Fibroblast of villous mesenchyme (primary cell): ENCODE results near the gene ABHD12B. TPM values are rescaled to one million over a fixed set of nuclear protein-coding genes. Genes with fewer than 3 reads are reported as not detected.

ENCODE experiments used
- DNase-seq: peaks from one replicate; pipeline ENCODE4 v3.0.0-alpha.2; 2010; ENCODE audit warnings: low read depth
- H3K4me3 ChIP-seq: 2 replicates; pipeline ENCODE4 v1.5.1; 2011; ENCODE audit warnings: low read depth, mild to moderate bottlenecking, low read length
- total RNA-seq: library from RNA; depleted of rRNA; stranded (reverse); fragments of >200 nt; gene quantifications from 2 replicates; pipeline ENCODE4 v1.2.3, GENCODE V29; 2012
- TF ChIP-seq, protein P1 (sequence below): IDR thresholded peaks from 2 replicates; pipeline ENCODE4 v1.5.1; 2012; ENCODE audit warnings: low read depth, mild to moderate bottlenecking, low read length; ENCODE audit not compliant: insufficient read depth

Gene ABHD12B
- total RNA-seq, 1 donor = not detected

DNA sequence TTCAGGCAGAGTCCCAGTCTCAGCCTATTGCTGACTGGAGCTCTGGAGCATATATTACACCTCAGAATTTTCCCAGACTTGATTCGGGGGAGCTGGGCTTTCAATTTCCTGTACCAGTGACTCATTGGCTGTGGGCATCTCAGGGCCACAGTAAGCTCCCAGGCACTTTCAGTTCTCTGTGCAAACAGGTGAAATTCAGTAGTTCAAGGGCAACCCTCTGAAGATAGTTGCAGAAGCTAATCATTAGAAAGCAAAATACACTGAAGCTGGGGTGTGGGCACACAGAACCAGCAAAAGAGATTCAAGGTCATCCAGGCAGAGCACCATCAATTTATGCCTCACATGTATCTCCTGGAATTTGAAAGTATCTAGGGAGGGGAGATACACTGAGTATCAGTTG lies 32.8 kb upstream of the ABHD12B start:
- TF ChIP-seq, protein P1, sequence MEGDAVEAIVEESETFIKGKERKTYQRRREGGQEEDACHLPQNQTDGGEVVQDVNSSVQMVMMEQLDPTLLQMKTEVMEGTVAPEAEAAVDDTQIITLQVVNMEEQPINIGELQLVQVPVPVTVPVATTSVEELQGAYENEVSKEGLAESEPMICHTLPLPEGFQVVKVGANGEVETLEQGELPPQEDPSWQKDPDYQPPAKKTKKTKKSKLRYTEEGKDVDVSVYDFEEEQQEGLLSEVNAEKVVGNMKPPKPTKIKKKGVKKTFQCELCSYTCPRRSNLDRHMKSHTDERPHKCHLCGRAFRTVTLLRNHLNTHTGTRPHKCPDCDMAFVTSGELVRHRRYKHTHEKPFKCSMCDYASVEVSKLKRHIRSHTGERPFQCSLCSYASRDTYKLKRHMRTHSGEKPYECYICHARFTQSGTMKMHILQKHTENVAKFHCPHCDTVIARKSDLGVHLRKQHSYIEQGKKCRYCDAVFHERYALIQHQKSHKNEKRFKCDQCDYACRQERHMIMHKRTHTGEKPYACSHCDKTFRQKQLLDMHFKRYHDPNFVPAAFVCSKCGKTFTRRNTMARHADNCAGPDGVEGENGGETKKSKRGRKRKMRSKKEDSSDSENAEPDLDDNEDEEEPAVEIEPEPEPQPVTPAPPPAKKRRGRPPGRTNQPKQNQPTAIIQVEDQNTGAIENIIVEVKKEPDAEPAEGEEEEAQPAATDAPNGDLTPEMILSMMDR = no peak
- no peak overlapping the region for H3K4me3 ChIP-seq
- DNase-seq = no peak

DNA sequence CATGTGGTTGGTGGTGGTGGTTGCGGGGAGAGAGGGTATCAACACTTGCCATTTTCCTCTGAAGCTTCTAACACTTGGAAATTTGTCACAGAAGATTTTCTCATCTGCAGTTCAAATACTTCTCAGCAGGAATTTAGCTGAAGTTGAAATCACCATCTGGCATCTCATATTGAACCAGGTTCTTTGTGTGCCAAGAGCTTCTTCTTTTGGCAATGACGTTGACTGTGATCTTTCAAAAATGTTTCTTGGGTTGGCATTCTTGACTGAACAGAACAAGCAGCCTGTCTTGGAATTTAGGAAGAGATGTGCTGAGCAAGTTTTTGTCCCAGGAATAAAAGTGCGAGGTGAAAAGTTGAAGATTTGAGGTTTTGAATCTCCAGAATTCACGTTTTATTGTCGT lies 32.2 kb upstream of the ABHD12B start:
- DNase-seq = no peak
- TF ChIP-seq, protein P1 = no peak

DNA sequence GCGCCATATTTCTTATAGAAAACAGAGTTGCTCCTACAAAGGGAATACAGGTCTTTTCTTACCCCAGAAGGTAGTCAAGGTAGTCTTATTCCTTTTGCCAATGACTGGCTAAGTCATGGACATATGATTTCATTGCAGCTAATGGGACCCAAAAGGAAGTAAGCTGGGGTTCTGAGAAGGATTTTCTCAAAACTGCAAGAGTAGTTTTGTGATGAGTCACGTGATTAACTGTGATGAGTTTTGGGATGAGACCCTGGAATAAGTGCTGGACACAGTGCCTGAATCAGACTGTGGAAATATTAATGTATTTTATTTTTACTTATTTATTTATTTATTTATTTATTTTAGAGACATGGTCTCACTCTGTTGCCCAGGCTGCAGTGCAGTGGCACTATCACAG lies 27.5 kb upstream of the ABHD12B start:
- H3K4me3 ChIP-seq = no peak overlapping the region
- DNase-seq = no peak
- TF ChIP-seq, protein P1 = no peak

More for the DNA sequence above, 32.2 kb upstream of the ABHD12B start:
- no peak overlapping the region for H3K4me3 ChIP-seq

DNA sequence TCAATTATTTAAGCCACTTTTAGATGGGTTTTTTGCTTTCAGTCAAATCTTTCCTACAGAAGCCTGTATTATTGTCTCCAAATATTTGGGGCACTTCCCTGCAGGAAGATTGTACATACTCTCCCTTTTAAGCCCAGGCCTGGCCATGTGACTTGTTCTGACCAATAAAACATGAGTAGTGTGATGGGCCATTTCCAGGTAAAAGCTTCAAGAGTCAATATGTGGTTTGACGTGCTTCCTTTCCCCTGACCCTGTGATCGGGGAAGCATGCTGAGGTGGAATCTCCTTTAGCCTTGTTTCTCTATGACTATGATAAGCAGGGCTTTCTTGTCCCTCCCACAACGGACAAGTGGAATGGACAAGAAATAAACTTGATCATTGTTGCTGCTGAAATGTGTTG lies 26.7 kb upstream of the ABHD12B start:
- TF ChIP-seq, protein P1 = no peak
- no peak overlapping the region for H3K4me3 ChIP-seq
- no peak for DNase-seq

DNA sequence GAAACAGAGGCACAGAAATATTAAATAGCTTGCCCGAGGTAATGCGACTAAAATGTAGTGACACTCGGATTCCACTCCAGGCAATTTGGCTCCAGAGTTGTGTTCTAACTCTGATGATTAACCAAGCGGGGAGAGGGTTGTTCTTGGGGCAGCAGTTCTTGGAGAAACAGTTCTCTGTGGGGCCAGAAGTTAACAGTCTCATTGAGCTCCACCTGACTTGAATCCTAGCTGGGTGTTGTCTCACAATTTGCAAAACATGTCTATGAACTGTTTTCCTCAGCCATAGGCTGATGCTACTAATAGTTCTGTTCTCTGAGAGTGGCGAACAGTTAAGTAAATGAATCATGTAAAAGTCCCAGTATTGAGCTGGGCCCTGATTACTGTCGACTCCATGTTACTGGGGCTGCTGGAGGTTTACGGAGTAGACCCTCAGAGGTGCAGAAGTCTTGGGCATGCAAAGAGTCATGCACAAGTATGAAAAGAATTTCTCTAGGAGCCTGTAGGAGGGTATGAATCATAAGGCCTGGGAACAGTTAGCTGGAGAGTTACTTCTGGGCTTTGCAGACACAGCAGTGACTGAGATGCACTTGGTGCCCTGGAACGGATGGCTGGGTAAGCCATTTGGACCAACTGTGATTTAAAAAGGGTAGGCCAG lies 25.5 kb upstream of the ABHD12B start:
- DNase-seq = peak; percentile 42
- H3K4me3 ChIP-seq = no peak overlapping the region
- TF ChIP-seq, protein P1 = no peak

DNA sequence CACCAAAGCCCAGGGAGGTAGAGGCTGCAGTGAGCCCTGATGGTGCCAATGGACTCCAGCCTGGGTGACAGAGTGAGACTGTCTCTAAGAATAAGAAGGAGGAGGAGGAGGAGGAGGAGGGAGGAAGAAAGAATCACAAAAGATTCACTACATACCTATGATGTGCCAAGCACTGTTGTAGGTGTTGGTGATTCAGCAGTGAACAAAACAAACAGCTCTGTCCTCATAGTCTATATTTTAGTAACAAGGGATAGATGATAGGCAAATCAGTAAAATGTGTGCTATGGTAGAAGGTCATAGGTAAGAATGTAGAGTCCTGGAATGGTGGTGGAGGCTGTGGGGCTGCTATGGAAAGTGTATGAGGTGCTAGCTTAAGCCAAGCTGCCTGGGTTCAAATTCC lies 18.0 kb upstream of the ABHD12B start:
- TF ChIP-seq, protein P1 = no peak
- no peak overlapping the region for H3K4me3 ChIP-seq
- DNase-seq = no peak

DNA sequence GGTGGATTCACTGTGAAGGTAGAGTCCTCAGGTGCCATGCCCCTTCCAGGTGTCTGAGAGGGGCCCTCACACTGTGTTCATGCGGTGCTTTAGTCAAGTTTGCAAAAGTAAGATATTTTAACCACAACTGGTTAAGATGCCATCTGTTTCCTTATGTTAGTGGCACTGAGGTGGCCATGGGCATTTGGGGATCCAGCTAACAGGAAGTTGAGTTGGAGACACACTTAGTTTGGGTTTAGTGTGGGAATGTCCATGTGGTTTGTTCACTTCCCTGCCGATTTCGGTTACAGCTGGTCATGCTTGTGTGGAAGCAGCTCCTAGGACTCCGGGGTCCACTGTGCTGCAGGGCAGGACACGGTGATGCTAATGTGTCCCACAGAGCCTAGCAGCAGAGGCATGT lies 17.3 kb upstream of the ABHD12B start:
- H3K4me3 ChIP-seq = no peak overlapping the region
- TF ChIP-seq, protein P1 = no peak
- no peak for DNase-seq
